RWPE2 (cell line): ENCODE data around the gene SMYD3.

Source experiments
- ATAC-seq: fragments of 200-7000 bp; cut with Tn5 transposase; 3 replicates; pipeline ENCODE4 v1.9.1; 2021; ENCODE audit warnings: low read depth
- DNase-seq: peaks from one replicate; pipeline ENCODE4 v3.0.0-alpha.2; 2020; ENCODE audit warnings: low spot score
- H3K27ac ChIP-seq: fragments of 450-650 bp; 2 replicates; pipeline ENCODE4 v1.5.1; 2017; ENCODE audit warnings: mild to moderate bottlenecking; ENCODE audit not compliant: poor library complexity, severe bottlenecking
- H3K27me3 ChIP-seq: fragments of 250-450 bp; sonication (Bioruptor Pico); 2 replicates; pipeline ENCODE4 v1.5.1; 2021; ENCODE audit warnings: mild to moderate bottlenecking, moderate library complexity; ENCODE audit not compliant: insufficient read depth, poor library complexity, severe bottlenecking
- H3K36me3 ChIP-seq: fragments of 250-450 bp; sonication (Bioruptor Pico); 2 replicates; pipeline ENCODE4 v1.5.1; 2020; ENCODE audit warnings: low read depth, mild to moderate bottlenecking, moderate library complexity
- H3K4me1 ChIP-seq: fragments of 250-450 bp; sonication (Bioruptor Pico); 2 replicates; pipeline ENCODE4 v1.5.1; 2021; ENCODE audit warnings: mild to moderate bottlenecking, moderate library complexity; ENCODE audit not compliant: insufficient read depth, poor library complexity, severe bottlenecking
- H3K4me3 ChIP-seq: fragments of 250-450 bp; sonication (Bioruptor Pico); 2 replicates; pipeline ENCODE4 v1.5.1; 2021; ENCODE audit warnings: mild to moderate bottlenecking, moderate library complexity; ENCODE audit not compliant: severe bottlenecking
- H3K9me3 ChIP-seq: fragments of 250-450 bp; sonication (Bioruptor Pico); 2 replicates; pipeline ENCODE4 v1.5.1; 2021; ENCODE audit warnings: mild to moderate bottlenecking, moderate library complexity; ENCODE audit not compliant: severe bottlenecking
- CTCF ChIP-seq: fragments of 450-650 bp; IDR thresholded peaks from one replicate; pipeline ENCODE4 v1.5.1; 2017; ENCODE audit warnings: mild to moderate bottlenecking, moderate library complexity; ENCODE audit not compliant: poor library complexity, severe bottlenecking

The SMYD3 gene

GRCh38 chr1:246203180-246203579 lies 303.9 kb downstream of the SMYD3 start:
- Histone ChIP-seq H3K36me3 (no peaks in the 10 kb centered on the region), H3K4me3 (no peak overlapping the region), H3K27me3 (no peaks in the 10 kb centered on the region), H3K27ac (no peak overlapping the region), H3K4me1 (no peaks in the 10 kb centered on the region), H3K9me3 (no peaks in the 10 kb centered on the region)
- no peak for DNase-seq
- ATAC-seq = no peak
- no peak for TF ChIP-seq CTCF

- no peak for DNase-seq
- no peak overlapping the region for H3K27ac ChIP-seq
- no peak overlapping the region for H3K4me3 ChIP-seq
- no peaks in the 10 kb centered on the region for H3K36me3 ChIP-seq
- no peak for ATAC-seq
- H3K27me3 ChIP-seq = no peaks in the 10 kb centered on the region
- no peaks in the 10 kb centered on the region for H3K9me3 ChIP-seq
- TF ChIP-seq CTCF = no peak
- H3K4me1 ChIP-seq = no peaks in the 10 kb centered on the region
Observed at GRCh38 chr1:246200738-246201137, 306.3 kb downstream of the SMYD3 start.

GRCh38 chr1:246200225-246200624 lies 306.9 kb downstream of the SMYD3 start:
- H3K27ac ChIP-seq = no peak overlapping the region
- TF ChIP-seq CTCF = no peak
- H3K9me3 ChIP-seq = no peaks in the 10 kb centered on the region
- no peaks in the 10 kb centered on the region for H3K27me3 ChIP-seq
- DNase-seq (no peak), ATAC-seq (no peak)
- H3K36me3 ChIP-seq = no peaks in the 10 kb centered on the region
- no peak overlapping the region for H3K4me3 ChIP-seq
- H3K4me1 ChIP-seq = no peaks in the 10 kb centered on the region

- no peak overlapping the region for H3K27ac ChIP-seq
- H3K36me3 ChIP-seq = no peaks in the 10 kb centered on the region
- H3K4me1 ChIP-seq = no peaks in the 10 kb centered on the region
- TF ChIP-seq CTCF = no peak
- no peak for ATAC-seq
- no peaks in the 10 kb centered on the region for H3K27me3 ChIP-seq
- no peak overlapping the region for H3K4me3 ChIP-seq
- DNase-seq = no peak
- H3K9me3 ChIP-seq = no peaks in the 10 kb centered on the region
Observed at GRCh38 chr1:246199086-246199645, 307.9 kb downstream of the SMYD3 start.

GRCh38 chr1:246198115-246198816 lies 308.8 kb downstream of the SMYD3 start:
- H3K4me3 ChIP-seq = no peak overlapping the region
- no peaks in the 10 kb centered on the region for H3K27me3 ChIP-seq
- DNase-seq = no peak
- H3K4me1 ChIP-seq = no peaks in the 10 kb centered on the region
- no peaks in the 10 kb centered on the region for H3K36me3 ChIP-seq
- no peaks in the 10 kb centered on the region for H3K9me3 ChIP-seq
- no peak for TF ChIP-seq CTCF
- H3K27ac ChIP-seq = no peak overlapping the region
- no peak for ATAC-seq
